Measurements from ENCODE around the gene KPRP. TPM values are rescaled to one million over a fixed set of nuclear protein-coding genes. Genes with fewer than 3 reads are reported as not detected.

The KPRP gene, protein sequence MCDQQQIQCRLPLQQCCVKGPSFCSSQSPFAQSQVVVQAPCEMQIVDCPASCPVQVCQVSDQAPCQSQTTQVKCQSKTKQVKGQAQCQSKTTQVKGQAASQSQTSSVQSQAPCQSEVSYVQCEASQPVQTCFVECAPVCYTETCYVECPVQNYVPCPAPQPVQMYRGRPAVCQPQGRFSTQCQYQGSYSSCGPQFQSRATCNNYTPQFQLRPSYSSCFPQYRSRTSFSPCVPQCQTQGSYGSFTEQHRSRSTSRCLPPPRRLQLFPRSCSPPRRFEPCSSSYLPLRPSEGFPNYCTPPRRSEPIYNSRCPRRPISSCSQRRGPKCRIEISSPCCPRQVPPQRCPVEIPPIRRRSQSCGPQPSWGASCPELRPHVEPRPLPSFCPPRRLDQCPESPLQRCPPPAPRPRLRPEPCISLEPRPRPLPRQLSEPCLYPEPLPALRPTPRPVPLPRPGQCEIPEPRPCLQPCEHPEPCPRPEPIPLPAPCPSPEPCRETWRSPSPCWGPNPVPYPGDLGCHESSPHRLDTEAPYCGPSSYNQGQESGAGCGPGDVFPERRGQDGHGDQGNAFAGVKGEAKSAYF
- polyA plus RNA-seq (ENCODE audit: insufficient read length in 4 of 4): not detected

DNA sequence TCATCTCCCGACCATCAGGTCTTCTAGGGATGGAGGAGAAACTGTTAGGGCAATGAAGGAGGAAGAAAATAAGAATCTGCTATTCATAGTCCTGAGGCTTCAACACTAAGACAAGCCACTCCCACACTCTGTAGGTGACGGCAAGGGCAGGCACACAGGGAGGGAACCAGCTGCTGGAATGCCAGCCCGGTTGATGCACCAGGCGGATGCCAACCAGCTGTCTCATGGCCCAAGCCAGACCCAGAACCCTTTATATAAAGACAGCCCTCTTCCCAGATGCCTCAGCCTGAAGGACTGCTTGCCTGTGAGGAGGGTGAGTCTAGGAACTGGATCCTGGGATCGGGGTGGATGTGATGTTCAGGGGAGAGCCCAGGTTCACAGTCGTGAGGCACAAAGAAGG is at the start of gene KPRP:
Gene KPRP (plus strand): TSS at position 279 of the 400 bp plus-strand sequence. CDS start 1,564 bp downstream, outside the sequence.
- DNase-seq (ENCODE audit: low read depth in 4 of 4, low spot score in 3 of 4): no peak

DNA sequence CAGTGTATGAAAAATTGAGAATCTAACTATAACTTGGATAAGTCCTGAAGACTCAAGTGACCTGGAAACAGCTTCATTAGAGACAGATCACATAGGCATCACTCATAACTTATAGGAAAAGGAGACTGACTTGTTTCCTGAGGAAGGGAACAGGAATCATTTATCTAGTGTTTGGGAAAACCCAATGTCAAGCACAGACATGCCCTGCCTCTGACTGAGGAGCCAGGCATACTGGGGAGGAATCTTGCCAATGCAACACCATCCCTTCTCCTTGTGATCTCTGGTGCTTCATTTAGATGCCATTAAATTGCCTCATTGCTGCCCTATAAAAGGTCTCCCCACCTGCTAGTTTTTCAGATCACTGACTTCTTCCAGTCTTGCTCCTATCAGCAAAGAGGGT is 39.6 kb upstream of the KPRP start:
- DNase-seq (ENCODE audit: low read depth in 4 of 4, low spot score in 3 of 4): no peak

DNA sequence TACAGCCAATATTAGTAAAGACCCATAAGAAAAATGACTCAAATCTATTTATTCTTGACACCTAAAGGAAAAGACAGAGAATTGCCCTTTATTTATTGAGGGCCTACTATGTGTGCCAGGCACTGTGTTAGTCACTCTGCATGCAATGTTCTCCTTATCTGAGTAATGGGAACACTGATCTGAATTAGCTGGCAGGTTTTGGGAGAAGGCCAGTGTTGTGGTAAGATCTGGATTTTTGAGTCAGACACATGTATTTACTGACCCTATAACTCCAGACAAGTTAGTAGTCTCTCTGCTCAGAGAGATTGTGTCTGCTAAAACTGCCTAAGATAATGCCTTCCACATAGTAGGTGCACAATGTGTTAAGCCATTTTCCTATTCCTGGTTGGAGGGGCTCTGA is 32.6 kb upstream of the KPRP start:
- DNase-seq (ENCODE audit: low read depth in 4 of 4, low spot score in 3 of 4): no peak

DNA sequence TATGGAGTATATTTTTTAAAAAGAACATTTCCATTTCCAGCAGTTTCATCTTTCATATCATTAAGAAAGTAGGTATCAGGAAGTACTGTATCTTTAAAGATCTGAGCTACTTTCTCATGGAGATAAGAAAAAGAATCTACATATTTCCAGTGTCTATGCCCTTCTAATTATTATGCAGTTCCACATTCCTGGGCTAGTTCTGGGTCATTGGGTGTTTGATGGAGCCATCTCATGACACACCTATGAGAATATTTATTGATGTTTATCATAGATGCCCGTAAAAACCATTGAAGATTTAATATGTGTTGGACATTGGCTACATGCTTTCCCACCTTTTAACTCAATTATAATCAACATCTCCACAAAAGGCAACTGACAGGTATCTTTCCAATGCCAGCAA is 28.8 kb upstream of the KPRP start:
- no peak for DNase-seq (ENCODE audit: low read depth in 4 of 4, low spot score in 3 of 4)

DNA sequence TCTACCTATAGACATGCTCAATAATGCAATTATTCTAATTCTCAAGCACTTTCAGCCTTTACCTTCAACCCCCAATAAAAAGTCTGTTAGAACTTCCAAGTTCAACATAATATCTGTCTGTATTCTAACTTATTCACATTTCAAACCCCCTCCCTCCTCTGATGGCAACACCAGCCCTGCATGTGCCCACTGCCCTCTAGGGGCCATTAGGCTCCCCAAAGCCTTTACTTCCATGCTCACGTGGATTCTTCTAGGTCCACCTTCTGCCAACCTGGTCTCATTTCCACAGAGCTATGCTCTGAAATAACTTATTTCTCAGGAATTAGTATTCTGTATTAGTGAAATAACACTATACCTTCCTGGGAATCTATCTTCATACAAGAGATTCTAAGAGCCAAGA is 22.2 kb upstream of the KPRP start:
- no peak for DNase-seq (ENCODE audit: low read depth in 4 of 4, low spot score in 3 of 4)

DNA sequence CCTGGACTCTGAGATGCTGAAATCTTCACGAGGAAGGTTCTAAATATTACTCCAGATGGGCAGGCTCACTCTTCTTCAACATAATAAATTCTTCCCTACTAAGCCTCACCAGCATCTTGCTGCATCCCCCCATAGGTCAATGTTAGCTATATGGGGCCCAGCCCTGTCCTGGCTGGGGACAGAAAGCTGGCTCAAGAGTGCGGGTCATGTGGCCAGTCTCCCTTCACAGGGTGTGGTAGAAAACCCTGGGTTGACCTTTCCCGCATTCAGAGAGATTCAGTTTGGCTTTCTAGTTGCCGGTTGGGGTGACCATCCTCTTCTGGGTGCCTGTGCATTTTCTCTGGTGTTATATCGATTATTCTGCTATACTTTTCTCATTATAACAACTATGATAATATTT is 19.8 kb upstream of the KPRP start:
- no peak for DNase-seq (ENCODE audit: low read depth in 4 of 4, low spot score in 3 of 4)

DNA sequence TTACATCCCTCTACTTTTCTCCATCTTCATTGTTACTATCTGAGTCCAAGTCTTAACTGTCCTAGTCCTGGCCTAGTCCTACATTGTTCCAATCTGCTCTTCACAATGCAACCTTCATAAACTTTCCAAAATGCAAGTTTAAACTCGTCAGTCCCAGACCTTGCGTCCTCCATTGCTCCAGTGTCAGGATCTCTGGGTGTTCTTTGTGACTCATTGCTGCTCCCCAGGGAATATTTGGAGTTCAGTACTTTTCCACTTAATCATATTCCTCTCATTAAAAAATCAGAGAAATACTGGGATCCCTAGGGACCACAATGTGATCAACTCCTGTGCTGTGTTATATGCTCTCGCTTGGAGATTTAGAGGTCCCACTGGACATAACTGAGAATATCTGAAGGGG is 18.0 kb upstream of the KPRP start:
- no peak for DNase-seq (ENCODE audit: low read depth in 4 of 4, low spot score in 3 of 4)

DNA sequence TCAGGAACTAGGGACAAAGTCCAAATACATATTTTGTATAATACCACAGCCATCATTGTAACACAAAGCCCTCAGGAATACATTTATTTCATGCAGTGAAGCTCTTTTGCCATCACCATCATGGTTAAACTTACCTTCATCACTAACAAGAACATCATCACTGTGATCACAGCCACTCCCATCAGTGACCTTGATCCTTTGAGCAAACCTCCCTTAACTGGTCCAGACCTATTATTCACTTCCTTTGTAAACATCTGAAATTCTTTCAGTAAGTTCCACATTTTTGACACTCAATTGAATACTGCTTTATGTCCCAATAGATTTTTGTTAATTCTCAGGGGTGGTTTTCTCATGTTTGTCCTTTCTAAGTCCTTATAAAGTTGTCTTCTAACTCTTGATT is 16.2 kb upstream of the KPRP start:
- DNase-seq (ENCODE audit: low read depth in 4 of 4, low spot score in 3 of 4): no peak

DNA sequence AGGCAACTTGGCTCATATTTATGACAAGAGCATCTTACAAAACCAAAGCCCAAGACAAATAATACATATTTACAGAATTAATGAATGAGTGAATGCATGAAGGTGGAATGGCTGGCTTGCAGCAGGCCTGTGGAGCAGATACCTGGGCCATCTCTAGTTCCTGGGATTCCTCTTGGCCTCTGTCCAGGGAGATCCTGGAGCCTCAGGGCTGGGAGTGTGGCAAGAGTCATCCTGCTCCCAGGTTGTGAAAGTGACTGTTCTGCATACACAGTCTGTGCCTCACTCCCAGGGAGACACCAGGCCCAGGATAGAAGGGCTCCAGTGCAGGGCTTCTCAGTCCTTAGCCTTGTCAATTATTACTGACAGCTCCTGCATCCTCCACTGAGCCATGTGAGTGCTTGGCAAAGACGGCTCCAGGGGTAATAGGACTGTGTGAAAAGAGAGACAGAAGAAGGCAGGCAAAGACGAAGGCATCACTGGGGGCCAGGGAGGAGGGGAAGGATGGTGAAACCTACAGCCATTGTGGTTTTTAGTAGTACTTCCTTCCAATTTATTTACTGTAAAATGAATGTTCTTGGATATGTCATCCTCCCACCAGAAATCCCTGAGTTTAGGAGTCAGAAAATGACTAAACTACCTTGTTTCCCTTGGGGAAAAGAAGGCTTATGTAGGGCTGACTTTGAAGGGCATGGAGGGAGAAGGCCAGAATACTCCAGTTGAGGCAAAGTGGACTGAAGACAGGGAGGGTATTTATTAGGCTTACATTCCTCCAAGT is 14.3 kb upstream of the KPRP start:
- DNase-seq (ENCODE audit: low read depth in 4 of 4, low spot score in 3 of 4): no peak

DNA sequence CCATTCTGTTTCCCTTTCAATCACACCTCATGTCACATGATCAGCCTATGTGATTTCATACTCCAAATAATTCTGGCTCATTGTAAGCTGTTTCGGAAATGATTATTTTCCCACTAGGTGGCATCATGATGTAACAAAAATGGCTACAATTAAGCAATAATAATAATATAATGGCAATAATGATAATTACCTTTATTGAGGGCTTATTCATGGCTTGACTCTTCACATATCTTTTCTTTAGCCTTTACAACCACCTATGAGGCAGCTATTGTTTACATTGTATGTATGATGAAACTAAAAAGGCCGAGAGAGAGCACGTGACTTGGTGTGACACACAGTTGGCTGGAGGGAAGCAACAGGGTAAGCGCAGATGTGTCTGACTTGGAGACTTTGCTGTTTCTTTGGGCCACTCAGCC is 12.5 kb upstream of the KPRP start:
- no peak for DNase-seq (ENCODE audit: low read depth in 4 of 4, low spot score in 3 of 4)

DNA sequence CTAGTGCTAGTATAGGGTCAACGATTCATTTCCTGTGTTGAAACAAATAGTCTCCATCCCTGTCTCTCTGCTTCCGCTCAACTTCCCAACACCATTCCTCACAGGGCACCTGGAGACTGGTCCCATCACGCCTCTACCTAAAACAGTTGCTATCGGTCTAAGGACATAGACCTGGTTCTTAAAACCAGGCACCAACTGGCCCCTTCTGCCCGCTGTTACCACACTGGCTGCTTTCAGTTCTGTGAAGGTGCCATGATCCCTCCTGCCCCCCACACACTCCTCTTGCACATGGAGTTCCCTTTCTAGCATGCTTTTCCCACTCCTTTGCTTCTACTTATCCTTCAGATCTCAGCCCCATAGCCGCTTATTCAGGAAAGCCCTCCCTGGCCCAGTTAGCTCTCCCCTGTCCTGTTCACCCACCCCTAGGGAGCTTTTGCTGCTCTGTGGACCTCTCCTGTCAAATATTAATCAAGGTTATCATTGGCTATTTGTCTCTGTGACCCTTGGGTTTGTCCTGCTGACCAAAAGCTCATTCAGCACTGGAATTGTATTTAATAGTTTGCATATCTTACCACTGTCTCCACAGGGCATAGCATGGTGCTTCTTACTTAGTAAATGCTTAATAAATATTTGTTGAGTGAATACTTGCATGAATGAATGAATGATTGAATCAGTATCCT is 11.9 kb upstream of the KPRP start:
- no peak for DNase-seq (ENCODE audit: low read depth in 4 of 4, low spot score in 3 of 4)

DNA sequence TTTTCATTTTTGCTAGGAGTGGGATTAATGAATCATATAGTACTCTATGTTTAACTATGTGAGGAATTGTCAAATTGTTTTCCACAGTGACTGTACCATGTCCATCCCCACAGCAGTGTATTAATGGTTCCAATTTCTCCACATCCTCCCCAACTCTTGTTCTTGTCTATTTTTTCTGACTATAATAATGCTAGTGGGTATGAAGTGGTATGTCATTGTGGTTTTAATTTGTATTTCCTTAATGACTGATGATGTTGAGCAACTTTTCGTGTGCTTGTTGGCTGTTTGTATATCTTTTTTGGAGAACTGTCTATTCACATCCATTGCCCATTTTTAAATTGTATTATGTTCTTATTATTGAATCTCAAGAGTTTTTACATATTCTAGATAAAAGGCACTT is 10.0 kb upstream of the KPRP start:
- DNase-seq (ENCODE audit: low read depth in 4 of 4, low spot score in 3 of 4): no peak

DNA sequence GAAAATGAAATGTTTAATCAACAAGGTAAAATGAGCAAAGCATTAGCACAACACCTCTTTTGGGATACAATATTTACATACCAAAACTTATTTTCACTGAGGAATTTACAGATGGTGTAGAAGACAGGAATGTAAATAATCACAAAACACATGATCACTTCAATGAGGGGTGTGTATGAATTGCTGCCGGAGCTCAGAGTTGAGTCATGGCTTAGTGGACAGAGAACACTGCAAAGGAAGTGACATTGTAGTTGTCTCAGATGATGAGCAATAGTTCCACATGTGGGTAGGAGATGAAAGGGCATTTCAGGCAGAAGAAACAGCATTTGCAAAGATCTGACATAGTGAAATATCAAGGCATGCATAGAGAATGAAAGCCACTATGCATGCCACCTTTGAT is 5.6 kb upstream of the KPRP start:
- no peak for DNase-seq (ENCODE audit: low read depth in 4 of 4, low spot score in 3 of 4)

DNA sequence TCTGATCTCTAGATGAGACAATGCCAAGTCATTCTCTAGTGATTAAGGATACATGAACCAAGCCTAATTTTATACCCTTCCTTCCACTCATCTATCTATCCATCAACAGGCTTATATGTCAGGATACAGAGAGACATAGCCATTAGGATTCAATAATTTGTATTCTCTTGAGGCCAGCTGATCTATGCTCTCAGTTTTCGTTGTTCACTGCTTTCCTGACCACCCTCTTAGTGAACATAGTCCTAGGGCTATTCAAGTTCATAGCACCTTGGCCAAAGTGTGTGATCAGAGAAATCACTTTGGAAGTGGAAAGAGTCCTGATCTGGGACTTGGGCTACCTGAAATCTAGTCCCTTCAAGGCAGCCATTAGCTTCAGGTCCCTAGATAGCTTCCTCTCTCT is 4.2 kb upstream of the KPRP start:
- no peak for DNase-seq (ENCODE audit: low read depth in 4 of 4, low spot score in 3 of 4)

DNA sequence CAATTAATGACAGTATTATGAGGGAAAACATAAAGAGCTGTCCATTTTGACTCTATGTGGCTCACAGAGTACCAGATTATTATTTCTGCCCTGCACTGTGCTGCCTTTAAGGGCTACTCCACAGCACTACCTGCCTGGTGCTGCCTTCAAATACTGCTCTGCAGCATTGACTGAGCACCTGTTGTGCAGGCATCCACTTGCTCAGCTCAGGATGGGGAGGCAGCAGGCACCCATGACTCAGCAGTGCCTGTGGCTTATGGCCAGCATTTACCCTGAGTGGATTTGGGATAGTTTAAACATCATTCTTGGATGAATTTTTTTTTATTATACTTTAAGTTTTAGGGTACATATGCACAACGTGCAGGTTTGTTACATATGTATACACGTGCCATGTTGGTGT is 953 bp upstream of the KPRP start:
- no peak for DNase-seq (ENCODE audit: low read depth in 4 of 4, low spot score in 3 of 4)

DNA sequence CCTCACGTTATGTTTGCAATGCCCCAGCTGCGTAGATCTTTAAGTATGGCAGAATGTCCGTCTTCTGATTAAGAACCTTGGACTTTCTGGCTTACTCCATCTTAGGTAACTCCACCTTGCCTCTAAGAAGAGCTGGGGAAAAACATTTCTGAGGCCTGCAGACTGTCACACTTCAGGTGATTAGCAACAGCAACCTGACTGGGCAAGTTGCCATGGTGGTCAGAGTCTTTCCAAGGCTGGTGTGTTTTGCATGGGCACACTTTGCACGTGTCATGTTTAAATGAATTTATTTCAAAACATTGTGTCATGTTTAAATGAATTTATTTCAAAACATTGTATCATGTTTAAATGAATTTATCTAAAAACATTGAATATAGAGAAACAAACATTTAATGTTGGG is 811 bp downstream of the KPRP start:
- DNase-seq (ENCODE audit: low read depth in 4 of 4, low spot score in 3 of 4): no peak

DNA sequence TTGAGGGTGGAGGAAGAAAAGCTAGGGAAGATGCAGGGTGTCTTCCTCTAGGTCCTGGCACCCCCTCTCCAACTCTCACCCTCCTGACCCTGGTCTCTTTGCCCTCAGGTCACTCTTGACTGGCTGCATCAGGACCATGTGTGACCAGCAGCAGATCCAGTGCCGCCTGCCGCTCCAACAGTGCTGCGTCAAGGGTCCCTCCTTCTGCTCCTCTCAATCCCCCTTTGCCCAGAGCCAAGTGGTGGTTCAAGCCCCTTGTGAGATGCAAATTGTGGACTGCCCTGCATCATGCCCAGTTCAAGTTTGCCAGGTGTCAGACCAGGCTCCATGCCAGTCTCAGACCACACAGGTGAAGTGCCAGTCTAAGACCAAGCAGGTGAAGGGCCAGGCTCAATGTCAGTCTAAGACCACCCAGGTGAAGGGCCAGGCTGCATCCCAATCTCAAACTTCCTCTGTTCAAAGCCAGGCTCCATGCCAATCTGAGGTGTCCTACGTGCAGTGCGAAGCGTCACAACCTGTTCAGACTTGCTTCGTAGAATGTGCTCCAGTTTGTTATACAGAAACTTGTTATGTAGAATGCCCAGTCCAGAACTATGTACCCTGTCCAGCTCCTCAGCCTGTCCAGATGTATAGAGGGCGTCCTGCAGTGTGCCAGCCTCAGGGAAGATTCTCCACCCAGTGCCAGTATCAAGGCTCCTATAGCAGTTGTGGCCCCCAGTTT is 1.8 kb downstream of the KPRP start:
- DNase-seq (ENCODE audit: low read depth in 4 of 4, low spot score in 3 of 4): no peak

DNA sequence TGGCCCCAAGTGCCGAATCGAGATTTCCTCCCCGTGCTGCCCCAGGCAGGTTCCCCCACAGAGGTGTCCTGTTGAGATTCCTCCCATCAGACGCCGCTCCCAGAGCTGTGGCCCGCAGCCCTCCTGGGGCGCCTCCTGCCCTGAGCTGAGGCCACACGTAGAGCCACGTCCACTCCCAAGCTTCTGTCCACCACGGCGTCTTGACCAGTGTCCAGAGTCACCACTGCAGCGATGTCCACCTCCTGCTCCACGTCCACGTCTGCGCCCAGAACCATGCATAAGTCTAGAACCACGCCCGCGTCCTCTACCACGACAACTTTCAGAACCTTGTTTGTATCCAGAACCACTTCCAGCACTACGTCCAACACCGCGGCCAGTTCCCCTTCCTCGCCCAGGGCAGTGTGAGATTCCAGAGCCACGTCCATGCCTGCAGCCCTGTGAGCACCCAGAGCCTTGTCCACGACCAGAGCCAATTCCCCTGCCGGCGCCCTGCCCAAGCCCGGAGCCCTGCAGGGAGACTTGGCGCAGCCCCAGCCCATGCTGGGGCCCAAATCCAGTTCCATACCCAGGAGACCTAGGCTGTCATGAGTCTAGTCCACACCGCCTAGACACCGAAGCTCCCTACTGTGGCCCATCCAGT is 2.8 kb downstream of the KPRP start:
- no peak for DNase-seq (ENCODE audit: low read depth in 4 of 4, low spot score in 3 of 4)

DNA sequence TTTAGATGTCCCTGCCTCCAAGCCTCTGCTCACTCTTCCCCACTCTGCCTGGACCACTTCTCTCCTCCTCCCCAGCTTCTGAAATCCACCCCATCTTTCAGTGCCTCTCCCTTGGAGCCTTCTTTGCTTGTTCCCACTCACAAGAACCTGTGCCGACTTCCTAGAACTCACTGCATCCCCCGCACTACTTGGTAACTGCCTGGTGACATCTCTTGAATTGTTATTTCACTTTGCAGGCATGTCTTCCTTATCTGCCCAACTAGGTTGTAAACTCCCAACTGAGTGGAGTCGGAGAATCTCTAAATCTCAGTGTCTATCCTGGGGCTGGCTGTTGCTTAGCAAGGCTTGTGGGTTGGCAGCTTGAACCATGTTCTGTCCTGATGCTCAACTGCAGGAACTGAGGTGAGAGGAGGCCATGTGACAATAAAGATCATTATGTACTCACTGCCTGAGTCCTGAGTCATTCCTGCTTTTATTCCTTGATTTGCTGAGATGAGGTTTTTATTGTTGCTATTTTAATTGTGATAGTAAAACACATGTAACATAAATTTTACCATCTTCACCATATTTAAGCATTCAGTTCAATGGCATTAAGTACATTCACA is 3.9 kb downstream of the KPRP start:
- DNase-seq (ENCODE audit: low read depth in 4 of 4, low spot score in 3 of 4): no peak
